IPS-15b (cell line): ENCODE data around the gene ZNF503.

Source experiments
- H3K27me3 ChIP-seq: one replicate; pipeline ENCODE4 v1.6.1; 2013; ENCODE audit warnings: low read length; ENCODE audit not compliant: control insufficient read depth, insufficient read depth
- H3K36me3 ChIP-seq: one replicate; pipeline ENCODE4 v1.6.1; 2013; ENCODE audit warnings: low read length; ENCODE audit not compliant: control insufficient read depth, insufficient read depth
- H3K4me1 ChIP-seq: one replicate; pipeline ENCODE4 v1.6.1; 2013; ENCODE audit warnings: mild to moderate bottlenecking, low read length; ENCODE audit not compliant: control insufficient read depth, insufficient read depth
- H3K4me3 ChIP-seq: one replicate; pipeline ENCODE4 v1.5.1; 2013; ENCODE audit warnings: low read depth, low read length
- H3K9ac ChIP-seq: one replicate; pipeline ENCODE4 v1.6.1; 2013; ENCODE audit warnings: low read depth, mild to moderate bottlenecking, low read length
- H3K9me3 ChIP-seq: one replicate; pipeline ENCODE4 v1.6.1; 2013; ENCODE audit warnings: mild to moderate bottlenecking, low read length; ENCODE audit not compliant: control insufficient read depth, insufficient read depth

ZNF503 gene

DNA sequence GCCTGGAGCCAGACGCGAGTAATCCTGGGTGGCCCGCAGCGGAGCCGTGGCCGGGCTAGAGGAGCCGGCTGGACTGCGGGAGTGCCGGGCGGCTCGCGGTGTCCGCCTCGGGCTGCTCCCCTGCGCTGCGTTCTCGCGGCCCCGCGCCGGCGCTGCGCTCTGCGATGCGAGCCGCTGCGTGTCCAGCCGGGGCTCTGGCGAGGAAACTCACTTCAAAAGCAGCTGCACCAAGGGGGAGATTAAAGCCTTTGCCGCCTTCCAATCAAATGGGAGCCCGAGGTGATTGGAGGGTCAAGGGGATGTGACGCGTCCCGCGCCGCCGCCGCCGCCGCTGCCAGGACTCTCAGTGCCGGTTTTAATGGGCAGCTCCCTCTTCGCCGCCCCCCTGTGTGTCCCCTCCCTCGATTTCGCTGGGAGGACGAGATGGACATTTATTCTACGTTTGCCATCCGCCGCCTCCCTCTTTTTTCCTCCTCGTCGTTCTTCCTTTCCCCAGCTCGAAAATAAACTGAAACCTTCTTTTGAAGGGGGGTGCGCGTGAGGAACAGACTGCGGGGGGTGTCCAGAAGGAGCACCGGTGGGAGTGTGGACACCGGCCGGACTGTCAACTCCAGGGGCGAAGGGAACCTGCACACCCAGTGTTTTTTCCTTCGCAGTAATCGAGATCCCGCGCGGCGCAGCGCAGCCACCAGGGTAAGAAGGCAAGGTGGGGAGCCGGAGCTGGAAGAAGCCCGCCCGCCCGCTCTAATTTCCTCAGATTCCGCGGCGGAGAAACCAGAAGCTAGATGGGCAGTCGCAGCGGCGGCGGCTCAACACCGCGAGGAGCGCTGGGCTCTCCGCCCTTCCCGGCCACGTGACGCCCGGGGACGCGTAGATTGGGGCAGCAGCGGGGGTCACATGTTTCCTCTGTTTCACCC lies at the start of gene ZNF503:
Gene ZNF503, minus strand, starts transcription at position 196 of the 917 bp plus-strand sequence. CDS start 345 bp downstream, outside the sequence.
- H3K36me3 ChIP-seq, result peaks cover 2% of the 10 kb centered on the region
- peak within 1 kb of the TSS; percentile 62 for H3K4me3 ChIP-seq
- peaks cover 3% of the 10 kb centered on the region for H3K4me1 ChIP-seq
- H3K9ac ChIP-seq, result no peak within 1 kb of the TSS
- H3K27me3 ChIP-seq, result peaks cover 77% of the 10 kb centered on the region
- no peaks in the 10 kb centered on the region for H3K9me3 ChIP-seq

- peak overlapping the region; percentile 19 for H3K4me3 ChIP-seq
- no peak overlapping the region for H3K9ac ChIP-seq
- peaks cover 22% of the 10 kb centered on the region for H3K4me1 ChIP-seq
- H3K9me3 ChIP-seq, result no peaks in the 10 kb centered on the region
- H3K27me3 ChIP-seq, result peaks cover 50% of the 10 kb centered on the region
- no peaks in the 10 kb centered on the region for H3K36me3 ChIP-seq
These were observed 49.4 kb upstream of the ZNF503 start for GRCh38 chr10:75450644-75451640.

GRCh38 chr10:75450075-75450445 lies 48.5 kb upstream of the ZNF503 start:
- Histone ChIP-seq H3K36me3 (no peaks in the 10 kb centered on the region), H3K9ac (no peak overlapping the region), H3K9me3 (no peaks in the 10 kb centered on the region), H3K27me3 (peaks cover 43% of the 10 kb centered on the region), H3K4me3 (peak overlapping the region; percentile 11), H3K4me1 (peaks cover 22% of the 10 kb centered on the region)

- peaks cover 42% of the 10 kb centered on the region for H3K27me3 ChIP-seq
- no peaks in the 10 kb centered on the region for H3K9me3 ChIP-seq
- no peaks in the 10 kb centered on the region for H3K36me3 ChIP-seq
- peaks cover 22% of the 10 kb centered on the region for H3K4me1 ChIP-seq
- H3K4me3 ChIP-seq, result peak overlapping the region; percentile 11
- H3K9ac ChIP-seq, result no peak overlapping the region
These were observed 48.0 kb upstream of the ZNF503 start for GRCh38 chr10:75449382-75450074.

GRCh38 chr10:75448166-75448565 lies 46.6 kb upstream of the ZNF503 start:
- no peak overlapping the region for H3K4me3 ChIP-seq
- H3K27me3 ChIP-seq, result peaks cover 28% of the 10 kb centered on the region
- no peak overlapping the region for H3K9ac ChIP-seq
- no peaks in the 10 kb centered on the region for H3K9me3 ChIP-seq
- H3K36me3 ChIP-seq, result no peaks in the 10 kb centered on the region
- H3K4me1 ChIP-seq, result peaks cover 22% of the 10 kb centered on the region

- Histone ChIP-seq H3K27me3 (peaks cover 12% of the 10 kb centered on the region), H3K9ac (no peak overlapping the region), H3K4me3 (no peak overlapping the region), H3K4me1 (peaks cover 17% of the 10 kb centered on the region), H3K36me3 (no peaks in the 10 kb centered on the region), H3K9me3 (no peaks in the 10 kb centered on the region)
These were observed 44.9 kb upstream of the ZNF503 start for GRCh38 chr10:75446508-75446907.

DNA sequence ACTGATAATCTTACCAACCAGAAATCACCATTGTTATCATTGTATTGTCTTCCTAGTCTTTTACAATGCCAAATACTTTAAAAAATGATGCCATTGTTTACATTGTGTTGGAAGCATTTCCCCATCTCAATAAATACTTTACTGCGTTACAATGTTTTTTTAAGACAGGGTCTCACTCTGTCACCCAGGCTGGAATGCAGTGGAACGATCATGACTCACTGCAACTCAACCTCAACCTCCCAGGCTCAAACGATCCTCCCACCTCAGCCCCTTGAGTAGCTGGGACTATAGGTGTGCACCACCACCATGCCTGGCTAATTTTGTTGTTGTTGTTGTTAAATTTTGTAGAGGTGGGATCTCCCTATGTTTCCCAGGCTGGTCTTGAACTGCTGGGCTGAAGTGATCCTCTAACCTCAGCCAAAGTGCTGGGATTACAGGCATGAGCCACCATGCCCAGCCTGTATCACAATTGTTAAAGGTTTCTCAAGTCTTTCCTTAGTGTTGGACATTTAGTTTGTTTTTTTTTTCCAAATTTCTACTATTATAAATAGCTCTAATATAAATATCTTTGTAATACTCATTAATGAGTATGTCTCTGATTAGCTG lies 43.3 kb upstream of the ZNF503 start:
- H3K4me3 ChIP-seq, result no peak overlapping the region
- peaks cover 4% of the 10 kb centered on the region for H3K4me1 ChIP-seq
- H3K9ac ChIP-seq, result no peak overlapping the region
- no peaks in the 10 kb centered on the region for H3K36me3 ChIP-seq
- peaks cover 14% of the 10 kb centered on the region for H3K27me3 ChIP-seq
- H3K9me3 ChIP-seq, result no peaks in the 10 kb centered on the region

DNA sequence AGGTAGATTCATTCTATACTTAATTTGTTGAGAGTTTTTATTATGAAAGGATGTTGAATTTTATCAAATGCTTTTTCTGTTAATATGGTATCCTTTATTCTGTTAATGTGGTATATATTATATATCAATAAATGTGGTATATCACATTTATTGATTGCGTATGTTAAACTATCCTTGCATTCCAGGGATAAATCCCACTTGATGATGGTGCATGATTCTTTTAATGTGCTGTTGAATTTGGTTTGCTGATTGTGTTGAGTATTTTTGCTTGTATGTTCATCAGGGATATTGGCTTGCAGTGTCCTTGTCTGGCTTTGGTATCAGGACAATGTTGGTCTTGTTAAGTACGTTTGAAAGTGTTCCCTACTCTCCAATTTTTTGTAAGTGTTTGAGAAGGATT lies 41.8 kb upstream of the ZNF503 start:
- Histone ChIP-seq H3K36me3 (no peaks in the 10 kb centered on the region), H3K9ac (no peak overlapping the region), H3K4me1 (peaks cover 10% of the 10 kb centered on the region), H3K4me3 (no peak overlapping the region), H3K27me3 (peaks cover 21% of the 10 kb centered on the region), H3K9me3 (no peaks in the 10 kb centered on the region)

DNA sequence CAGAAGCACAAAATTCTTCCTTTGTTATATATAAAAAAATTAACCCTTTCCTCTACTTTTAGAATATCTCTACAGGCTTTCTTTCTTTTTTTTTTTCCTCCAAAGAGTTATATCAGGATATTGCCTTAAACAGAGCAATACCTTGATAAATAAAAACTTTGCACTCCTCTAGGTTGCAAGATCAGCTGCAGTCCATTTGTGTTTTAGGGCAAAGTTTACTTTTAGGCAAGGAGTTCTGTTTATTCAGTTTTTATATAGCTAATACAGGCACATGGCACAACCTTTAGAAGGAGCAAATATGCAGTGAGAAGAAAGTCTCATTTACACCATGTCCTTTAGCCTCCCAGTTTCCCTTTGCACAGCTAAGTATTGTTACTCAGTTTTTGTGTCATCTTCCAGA lies 40.1 kb upstream of the ZNF503 start:
- H3K4me3 ChIP-seq, result no peak overlapping the region
- H3K9me3 ChIP-seq, result no peaks in the 10 kb centered on the region
- H3K36me3 ChIP-seq, result no peaks in the 10 kb centered on the region
- H3K9ac ChIP-seq, result no peak overlapping the region
- peaks cover 10% of the 10 kb centered on the region for H3K4me1 ChIP-seq
- H3K27me3 ChIP-seq, result peaks cover 38% of the 10 kb centered on the region

DNA sequence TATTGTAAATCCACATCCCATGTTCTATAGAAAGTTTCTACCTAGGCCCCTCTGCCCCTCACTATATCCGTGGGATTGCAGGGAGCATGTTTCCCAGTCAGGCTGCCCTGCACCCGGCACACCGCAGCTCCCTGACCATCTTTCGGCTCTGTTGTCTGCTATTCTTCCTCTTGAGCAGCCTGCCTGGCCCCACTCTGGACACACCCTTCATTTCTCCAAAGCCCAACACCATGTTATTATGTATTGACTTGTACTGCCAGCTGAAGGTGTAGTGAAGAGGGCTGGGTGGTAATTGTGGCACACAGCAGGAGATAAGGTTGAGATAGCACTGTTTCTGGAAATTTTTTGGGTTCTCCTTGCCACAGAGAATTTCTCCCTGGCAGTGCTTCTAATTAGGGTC lies 39.6 kb upstream of the ZNF503 start:
- Histone ChIP-seq H3K27me3 (peaks cover 43% of the 10 kb centered on the region), H3K36me3 (no peaks in the 10 kb centered on the region), H3K9ac (no peak overlapping the region), H3K4me3 (no peak overlapping the region), H3K9me3 (no peaks in the 10 kb centered on the region), H3K4me1 (peaks cover 10% of the 10 kb centered on the region)

- no peak overlapping the region for H3K4me3 ChIP-seq
- no peaks in the 10 kb centered on the region for H3K36me3 ChIP-seq
- H3K9ac ChIP-seq, result no peak overlapping the region
- peaks cover 51% of the 10 kb centered on the region for H3K27me3 ChIP-seq
- peaks cover 10% of the 10 kb centered on the region for H3K4me1 ChIP-seq
- no peaks in the 10 kb centered on the region for H3K9me3 ChIP-seq
These were observed 38.8 kb upstream of the ZNF503 start for GRCh38 chr10:75440271-75440793.
